Activated effector memory CD4-positive, alpha-beta T cell treated with anti-CD3 and anti-CD28 coated beads, Interleukin-2, amount 50 U/mL, for 16 hours (primary cell): ENCODE measurements around the gene CBLL2.
"Not testable (repeated sequence)": the region's sequence is repeated elsewhere in the genome, so short reads cannot be mapped to it uniquely, and the experiment has no call there.

Experiments
- DNase-seq: peaks from one replicate; pipeline ENCODE4 v3.0.0-alpha.2; 2020

Gene CBLL2, protein sequence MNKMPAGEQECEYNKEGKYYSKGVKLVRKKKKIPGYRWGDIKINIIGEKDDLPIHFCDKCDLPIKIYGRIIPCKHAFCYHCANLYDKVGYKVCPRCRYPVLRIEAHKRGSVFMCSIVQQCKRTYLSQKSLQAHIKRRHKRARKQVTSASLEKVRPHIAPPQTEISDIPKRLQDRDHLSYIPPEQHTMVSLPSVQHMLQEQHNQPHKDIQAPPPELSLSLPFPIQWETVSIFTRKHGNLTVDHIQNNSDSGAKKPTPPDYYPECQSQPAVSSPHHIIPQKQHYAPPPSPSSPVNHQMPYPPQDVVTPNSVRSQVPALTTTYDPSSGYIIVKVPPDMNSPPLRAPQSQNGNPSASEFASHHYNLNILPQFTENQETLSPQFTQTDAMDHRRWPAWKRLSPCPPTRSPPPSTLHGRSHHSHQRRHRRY

DNA sequence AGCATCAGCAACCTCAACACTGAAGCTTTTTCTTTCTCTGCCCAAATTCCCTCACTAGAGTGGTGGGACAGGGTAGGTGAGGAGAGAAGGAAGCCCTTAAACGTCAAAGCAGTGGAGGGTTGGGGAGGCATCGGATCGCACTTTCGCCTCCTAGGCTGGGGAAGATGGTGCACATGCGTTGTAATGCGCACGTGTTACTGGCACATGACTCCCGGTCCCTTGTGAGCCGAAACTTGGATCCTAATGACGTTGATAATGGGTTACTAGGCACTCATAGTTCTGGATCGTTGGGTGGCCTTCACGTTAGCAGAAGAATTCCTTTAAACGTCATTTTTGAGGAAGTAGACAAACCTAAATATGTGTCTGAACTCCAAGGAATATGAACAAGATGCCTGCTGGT, at the start of gene CBLL2:
CBLL2 (plus strand) TSS at position 301 of the 400 bp plus-strand sequence; CDS start at position 380, 79 bp downstream.
- DNase-seq: no peak

DNA sequence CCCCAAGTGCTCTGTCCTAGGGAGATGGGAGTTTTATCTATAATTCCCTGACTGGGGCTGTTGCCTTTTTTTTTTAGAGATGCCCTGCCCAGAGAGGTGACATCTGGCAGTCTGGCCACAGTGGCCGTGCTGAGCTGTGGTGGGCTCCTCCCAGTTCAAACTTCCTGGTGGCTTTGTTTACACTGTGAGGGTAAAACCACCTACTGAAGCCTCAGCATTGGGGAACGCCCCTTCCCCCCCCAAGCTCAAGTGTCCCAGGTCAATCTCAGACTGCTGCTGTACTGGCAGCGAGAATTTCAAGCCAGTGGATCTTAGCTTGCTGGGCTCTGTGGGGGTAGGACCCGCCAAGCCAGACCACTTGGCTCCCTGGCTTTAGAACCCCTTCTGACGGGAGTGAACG, 38.3 kb upstream of the CBLL2 start:
- DNase-seq: no peak

DNA sequence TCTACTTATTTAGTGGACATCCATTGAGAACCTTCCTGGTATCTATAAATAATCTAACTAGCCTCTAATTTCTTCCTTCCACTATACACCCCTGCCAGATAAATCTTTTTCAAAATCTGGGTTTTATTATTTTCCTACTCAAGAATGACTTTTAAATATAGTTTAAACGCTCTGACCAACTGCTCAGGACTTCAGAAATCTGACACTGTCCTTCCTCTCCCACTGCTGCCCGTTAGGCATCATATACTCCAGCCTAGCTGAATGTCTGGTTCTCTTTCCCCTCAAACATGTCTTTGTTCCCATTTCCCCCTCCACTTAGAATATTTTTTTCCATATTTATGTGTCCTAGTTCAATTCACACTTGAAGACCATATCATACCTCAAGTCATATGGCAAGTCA, 35.2 kb upstream of the CBLL2 start:
- DNase-seq: no peak

DNA sequence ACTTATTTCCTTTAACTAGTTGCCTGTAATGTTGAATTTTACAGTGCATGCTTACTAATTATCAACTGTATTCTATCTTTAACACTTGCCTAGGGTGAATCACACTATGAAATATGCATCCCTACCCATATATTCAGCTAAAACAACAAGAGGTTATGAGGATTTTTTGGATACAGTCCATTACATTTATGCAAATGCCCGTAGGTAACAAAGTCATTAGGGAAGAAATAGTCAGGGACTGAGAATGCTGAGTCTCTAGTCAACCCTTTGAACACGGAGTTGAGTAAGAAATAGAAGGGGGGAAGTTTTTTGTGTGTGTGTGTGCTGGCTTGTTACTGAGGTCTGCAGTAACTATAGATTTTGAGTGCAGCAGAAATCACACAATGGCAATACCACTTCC, 26.1 kb upstream of the CBLL2 start:
- no peak for DNase-seq

DNA sequence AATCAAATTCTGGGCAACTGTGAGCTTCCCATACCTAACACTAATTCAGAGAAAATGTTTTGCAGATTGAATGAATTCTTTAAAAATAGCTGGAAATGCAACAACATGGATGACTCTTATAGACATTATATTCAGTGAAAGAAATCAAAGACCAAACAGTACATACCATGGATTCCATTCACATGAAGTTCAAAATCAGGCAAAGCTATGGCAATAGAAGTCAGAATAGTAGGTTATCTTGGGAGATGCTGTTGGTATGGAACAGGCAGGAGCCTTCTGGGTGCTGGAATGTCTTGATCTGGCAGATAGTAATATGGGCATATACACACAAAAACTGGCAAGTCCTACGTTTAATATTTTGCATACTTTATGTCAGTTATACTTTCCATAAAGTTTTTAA, 25.5 kb upstream of the CBLL2 start:
- no peak for DNase-seq

DNA sequence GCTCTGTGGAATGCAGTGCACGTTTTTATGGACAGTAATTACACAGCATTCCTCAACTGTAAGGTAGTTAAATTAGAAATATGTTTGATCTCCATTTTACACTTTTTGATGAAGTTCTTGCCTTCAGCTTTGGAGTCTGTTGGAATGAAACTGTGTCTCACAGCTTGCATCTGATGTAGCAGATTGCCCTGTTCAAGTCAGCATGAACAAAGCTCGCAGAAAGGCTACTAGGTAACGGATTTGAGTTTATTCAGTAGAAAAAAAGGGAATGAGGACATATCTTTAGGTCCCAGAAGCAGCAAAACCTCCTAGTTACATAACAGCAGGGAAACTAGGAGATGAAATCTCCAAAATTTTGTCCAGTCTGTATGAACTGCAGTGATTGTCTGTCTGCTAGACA, 24.3 kb upstream of the CBLL2 start:
- no peak for DNase-seq

DNA sequence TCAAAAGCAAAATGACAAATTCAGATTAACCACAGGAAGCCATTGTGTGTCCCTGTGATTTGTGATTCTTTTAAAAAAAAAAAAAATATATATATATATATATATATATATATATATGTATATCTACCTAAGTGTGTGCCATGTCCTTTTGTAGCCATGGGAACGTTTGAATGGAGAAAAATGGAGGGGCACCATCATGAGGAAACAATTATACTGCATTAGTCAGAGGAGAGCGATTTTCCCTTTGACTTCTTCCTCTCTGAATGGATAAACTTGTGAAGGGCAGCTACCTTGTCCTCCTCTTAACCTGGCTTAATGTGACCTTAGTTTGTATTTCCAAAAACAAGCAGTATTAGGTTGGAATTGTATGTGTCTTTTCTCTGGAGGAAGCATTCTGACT, 23.3 kb upstream of the CBLL2 start:
- DNase-seq: no peak

DNA sequence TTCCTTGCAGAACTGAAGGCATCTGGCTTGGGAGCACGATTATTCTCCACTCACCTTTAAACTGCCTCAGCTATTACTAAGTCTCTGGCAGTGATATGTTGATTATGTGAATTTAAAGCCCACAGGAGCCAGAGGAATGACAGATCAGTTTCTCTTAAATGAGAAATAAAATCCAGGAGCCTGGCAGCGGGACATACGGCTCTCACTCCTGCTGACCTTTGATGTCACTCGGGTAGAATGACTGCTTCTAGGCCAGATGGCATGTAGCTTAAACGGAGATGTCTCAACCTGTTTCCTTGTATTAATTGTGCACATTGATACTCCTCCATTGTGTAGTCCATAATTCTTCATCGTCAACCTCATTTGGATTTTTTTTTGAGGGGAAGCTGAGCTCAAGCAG, 4.0 kb upstream of the CBLL2 start:
- no peak for DNase-seq

DNA sequence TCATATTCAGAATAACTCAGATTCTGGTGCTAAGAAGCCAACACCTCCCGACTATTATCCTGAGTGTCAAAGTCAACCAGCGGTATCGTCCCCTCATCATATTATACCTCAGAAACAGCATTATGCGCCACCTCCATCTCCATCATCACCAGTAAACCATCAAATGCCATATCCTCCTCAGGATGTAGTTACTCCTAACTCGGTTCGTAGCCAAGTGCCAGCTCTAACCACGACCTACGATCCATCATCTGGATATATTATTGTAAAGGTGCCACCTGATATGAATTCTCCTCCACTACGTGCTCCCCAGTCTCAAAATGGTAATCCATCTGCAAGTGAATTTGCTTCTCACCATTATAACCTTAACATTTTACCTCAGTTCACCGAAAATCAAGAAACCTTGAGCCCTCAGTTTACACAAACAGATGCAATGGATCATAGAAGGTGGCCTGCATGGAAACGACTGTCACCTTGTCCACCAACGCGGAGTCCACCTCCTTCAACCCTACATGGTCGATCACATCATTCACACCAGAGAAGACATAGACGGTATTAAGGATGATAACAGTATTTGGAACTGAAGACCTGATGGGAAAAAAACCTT, 1.1 kb downstream of the CBLL2 start:
- no peak for DNase-seq

DNA sequence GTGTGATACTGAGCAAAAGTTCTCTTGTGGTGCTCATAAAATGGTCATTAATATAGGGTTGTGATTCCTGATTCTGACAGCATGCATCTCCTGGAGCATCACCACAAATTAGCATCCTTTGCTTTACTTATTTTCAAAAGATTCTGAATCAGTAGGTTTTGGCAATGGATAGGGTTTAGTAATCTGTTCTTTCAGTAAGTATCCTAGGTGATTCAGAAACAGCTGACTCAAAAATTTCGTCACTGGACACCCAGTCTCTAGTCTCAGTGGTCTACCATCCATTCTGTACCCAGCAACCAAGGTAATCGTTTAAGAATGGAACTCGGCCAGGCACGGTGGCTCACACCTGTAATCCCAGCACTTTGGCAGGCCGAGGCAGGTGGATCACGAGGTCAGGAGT, 4.1 kb downstream of the CBLL2 start:
- DNase-seq: no peak

DNA sequence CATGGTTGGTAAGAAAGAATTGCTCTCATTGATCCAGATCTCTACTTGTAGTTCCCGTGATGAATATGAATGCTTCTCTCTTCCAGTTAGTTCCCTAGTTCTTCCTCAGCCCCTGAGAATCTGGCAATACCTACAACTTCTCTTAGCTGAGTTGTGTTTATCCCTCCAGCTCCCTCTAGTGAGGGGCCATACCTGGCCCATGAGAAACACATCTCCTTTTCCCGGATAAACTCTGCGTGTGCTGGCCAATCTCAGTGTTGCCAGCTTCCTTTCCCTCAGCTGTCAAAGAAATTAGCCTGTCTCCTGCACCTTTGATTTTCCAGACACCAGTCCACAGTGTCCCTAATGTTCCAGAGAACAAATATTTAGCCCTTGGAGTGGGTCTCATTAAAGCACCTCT, 5.7 kb downstream of the CBLL2 start:
- no peak for DNase-seq

DNA sequence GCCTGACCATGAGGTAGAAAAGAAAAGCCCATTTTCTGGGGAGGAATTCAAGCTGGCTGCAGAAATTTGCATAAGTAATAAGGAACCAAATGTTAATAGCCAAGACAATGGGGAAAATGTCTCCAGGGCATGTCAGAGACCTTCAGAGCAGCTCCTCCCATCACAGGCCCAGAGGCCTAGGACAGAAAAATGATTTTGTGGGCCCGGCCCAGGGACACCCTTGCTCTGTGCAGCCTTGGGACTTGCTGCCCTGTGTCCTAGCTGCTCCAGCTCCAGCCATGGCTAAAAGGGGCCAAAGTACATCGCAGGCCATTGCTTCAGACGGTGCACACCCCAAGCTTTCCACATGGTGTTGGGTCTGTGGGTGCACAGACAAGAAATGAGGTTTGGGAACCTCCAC, 16.5 kb downstream of the CBLL2 start:
- not testable (repeated sequence) for DNase-seq

DNA sequence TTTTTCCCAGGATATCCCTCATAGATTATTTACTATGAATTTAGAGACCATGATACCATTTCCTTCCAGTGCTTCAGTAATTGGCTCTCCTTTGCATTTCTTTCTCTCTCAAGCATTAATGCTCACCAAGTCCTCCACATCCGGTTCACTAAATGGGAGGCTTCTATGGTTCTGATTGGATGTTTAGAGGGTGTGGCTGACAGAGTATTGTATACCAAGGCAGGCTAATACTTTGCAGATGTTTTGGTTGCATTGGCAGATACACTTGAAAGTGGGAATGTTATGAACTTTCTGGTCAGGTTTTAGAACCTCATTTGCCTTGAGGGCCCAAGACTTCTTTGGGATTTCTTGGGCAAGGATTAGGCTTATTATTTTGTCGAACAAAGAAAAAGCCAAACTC, 24.2 kb downstream of the CBLL2 start:
- no peak for DNase-seq

DNA sequence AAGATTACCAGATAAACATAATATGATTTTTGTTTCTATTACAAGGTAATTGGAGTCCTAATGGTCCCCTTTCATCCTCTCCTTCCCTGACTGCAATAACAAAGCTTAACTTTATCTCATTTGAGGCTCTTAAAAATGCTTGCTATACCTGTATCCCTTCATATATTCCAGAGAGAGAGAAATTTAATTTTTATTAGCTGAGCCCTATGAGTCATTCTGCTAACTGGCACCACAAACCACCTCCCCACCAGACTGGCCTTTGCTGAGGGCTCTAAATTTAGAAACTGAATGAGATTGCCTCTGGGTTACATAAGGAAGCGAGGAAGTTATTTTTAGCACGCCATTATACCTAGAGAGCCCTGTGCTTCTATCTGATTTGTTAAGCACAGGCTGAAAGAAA, 27.4 kb downstream of the CBLL2 start:
- DNase-seq: no peak

DNA sequence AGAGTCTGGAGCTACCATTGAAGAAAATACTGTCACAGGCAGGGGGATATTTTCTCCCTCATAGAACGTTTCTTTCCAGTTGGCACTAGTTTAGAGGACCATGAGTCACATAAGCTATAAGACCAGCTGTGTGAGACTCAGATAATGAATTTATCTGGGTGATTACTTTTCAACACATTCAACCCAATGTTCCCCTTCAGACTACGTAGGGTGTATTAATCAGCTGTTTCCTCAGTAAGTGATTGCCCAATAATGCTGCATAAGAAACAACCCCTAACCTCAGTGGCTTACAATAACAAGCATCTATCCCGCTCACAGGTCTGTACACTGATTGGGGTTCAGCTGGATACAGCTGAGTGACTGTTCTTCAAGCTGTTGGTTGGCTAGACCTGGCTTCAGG, 38.1 kb downstream of the CBLL2 start:
- no peak for DNase-seq

DNA sequence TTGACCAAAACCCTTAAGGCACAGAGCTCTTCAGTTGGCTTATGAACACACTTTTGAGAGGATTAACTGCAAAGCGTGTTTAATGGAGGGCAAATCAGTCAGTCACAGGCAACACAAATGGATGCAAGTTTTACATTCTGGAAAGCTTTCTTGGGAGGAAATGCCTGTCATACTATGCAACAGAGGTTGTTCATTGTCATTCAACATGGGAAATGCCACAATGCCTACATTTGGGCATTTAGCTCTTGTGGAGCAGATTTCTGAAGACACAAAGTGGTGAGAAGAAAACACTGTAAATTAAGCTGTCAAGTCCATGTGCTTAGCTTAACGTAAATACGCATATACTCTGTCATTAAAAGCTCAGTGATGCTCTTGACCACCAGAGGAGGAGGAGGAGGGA, 41.1 kb downstream of the CBLL2 start:
- DNase-seq: no peak

DNA sequence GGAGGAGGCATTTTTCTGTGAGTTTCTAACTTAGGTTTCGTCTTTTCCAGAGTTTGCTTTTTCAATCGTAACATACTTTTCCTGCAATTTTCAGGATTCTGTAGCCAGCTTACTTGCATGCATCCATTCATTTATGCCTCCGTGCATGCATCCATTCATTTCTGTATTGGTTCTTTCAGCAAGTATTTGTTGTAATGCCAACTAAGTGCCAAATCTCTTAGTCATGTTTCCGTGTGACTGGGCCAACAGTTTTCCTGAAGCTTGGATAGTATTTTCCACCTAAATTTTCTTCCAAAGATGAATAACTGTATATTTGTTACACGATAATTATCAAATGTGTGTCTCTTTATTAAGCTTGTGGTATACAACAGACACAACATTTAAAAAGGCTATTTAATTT, 41.5 kb downstream of the CBLL2 start:
- DNase-seq: no peak

DNA sequence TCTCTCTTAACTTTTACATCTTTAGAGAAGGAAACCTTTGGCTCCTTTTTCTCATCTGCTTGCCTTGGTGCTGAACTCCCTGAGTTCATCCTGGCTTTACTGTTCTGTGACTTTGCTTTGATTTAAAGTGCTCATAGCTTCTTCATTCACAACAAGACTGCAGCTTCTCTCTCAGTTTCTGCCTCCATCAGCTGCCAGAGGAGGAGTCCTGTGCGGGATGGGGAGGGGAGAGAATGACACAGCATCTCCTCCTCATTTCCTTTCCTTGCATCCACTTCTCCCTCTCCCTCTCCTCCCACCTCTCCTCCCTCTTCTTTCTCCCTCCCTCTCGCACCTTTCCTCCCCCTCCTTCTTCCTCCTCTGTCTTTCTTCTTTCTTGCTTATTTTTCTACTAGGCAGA, 42.0 kb downstream of the CBLL2 start:
- no peak for DNase-seq

DNA sequence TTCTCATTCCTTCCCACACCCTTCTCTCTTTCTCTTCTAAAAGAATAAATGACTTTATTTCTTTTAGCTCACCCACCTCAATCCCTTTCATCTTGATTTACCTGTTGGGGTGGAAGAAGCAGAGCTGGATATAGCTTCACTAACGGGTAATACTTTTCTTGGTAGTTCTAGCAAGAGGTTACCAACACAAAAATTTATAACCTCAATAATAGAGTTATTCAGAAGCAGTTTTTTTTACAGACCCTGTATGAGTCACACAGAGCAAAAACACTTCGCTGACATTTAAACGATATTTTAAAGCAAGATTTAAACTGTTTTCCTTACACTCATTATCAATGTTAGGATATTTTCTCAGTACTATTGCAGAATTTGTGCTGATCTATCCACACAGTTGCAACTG, 42.4 kb downstream of the CBLL2 start:
- DNase-seq: no peak

DNA sequence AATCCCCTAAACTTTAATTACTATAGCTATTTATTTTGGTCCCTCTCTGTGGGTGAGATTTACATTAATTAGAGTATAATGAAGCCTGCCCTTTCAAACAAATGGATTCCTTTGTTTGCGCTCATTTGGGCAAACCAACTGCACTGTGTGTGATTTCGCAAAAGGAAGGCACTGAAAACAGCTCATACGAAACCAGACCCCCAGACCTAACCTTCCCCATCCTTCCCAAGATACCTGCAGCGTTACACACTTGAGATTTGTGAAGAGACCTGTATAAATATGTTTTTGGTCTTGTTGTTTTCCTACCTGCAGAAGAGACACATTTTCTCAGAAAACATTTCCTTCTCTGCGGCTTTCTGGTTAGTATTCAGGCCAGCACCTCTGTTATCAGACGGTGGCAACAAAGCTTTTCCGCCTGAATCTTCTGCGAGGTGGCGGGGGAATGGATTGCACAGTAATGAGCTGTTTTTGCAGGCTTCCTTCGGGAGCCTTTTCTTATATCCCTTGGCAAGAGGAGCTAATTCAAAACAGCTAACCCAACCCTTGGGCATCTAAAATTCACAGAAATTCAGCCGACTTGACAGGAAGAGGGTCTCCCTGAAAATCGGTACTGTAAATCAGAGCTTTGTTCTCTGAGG, 47.6 kb downstream of the CBLL2 start:
- DNase-seq: no peak

DNA sequence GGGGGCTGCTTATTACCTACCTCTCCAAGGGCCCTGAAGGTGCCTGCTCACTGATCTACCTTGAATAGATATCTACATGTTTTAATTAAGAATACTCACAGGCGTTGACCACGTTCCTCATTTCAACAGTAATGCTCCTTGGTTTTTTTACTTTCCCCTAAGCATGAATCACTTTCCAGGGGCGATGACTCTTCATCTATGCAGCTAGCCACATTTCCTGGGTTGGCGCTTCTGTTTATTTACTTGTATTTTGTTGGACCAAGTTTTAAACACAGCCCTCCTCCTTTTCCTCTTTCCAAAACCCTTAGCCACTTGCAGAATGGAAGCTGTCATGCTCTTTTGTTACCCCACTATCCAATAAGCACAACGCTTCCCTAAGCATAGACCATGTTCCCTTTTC, 50.8 kb downstream of the CBLL2 start:
- no peak for DNase-seq
